ENCODE results near the gene ROCK2.

- no peak for TF ChIP-seq CTCF (IDR thresholded peaks at IDR 0.05)
- TF ChIP-seq ZFX (IDR thresholded peaks at IDR 0.05; ENCODE audit: borderline replicate concordance) = no peak
Measured at GRCh38 chr2:11278219-11278618, 66.2 kb downstream of the ROCK2 start.
